Measurements from ENCODE around the gene NPAS3.

DNA sequence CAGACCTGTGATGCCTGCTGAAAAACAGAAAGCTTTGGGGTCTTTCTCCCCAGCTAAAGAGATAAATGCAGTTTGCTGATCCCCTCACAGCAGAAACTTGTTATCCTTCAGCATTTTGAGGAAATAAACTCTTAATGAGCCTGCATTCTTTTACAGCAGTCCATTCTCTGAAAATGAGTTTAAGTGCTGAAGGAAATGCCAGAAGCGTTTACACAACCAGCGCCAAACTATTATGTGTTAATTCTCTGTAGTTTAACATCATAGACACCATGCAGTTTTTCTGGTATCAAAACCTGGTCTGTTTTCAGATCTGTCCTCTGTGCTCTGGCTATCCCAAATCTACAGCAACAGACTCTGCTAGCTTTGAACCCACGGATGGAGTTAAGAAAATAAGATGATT lies 291.3 kb downstream of the NPAS3 start:
- TF ChIP-seq POLR2AphosphoS5 (IDR thresholded peaks at IDR 0.05; ENCODE audit: low read depth, low read length) (no peak), REST (IDR thresholded peaks at IDR 0.05; ENCODE audit: insufficient read depth in 1 of 2, low read depth in 2 of 2, low read length in 2 of 2) (no peak), SIN3A (IDR thresholded peaks at IDR 0.05; ENCODE audit: borderline replicate concordance, insufficient read depth, low read length) (no peak), TAF1 (IDR thresholded peaks at IDR 0.05; ENCODE audit: borderline replicate concordance, insufficient read depth, low read length) (no peak)

Measured in PFSK-1 (cell line).